Liver (tissue), 9 donors: ENCODE measurements around the gene BST1. TPM values are rescaled to one million over a fixed set of nuclear protein-coding genes. Genes with fewer than 3 reads are reported as not detected.

Experiments
- DNase-seq: peaks from one replicate; pipeline ENCODE4 v3.0.0-alpha.2; 2017; ENCODE audit warnings: low spot score
- H3K27ac ChIP-seq, 2 donors: one replicate each; pipeline ENCODE4 v1.7.0; 2013; ENCODE audit warnings: inconsistent platforms in 2 of 2, low read length in 2 of 2, control low read depth in 1 of 2, low read depth in 1 of 2, mild to moderate bottlenecking in 1 of 2
- H3K27me3 ChIP-seq, 4 donors: one replicate each; pipeline versions ENCODE4 v1.6.1 to v1.7.0; 2013; ENCODE audit warnings: low read length in 3 of 4, inconsistent platforms in 1 of 4, mild to moderate bottlenecking in 1 of 4, moderate library complexity in 1 of 4; ENCODE audit not compliant: control insufficient read depth in 4 of 4, insufficient read depth in 4 of 4
- H3K36me3 ChIP-seq, 4 donors: one replicate each; pipeline versions ENCODE4 v1.6.1 to v1.7.0; 2013; ENCODE audit warnings: low read length in 3 of 4, mild to moderate bottlenecking in 3 of 4, low read depth in 1 of 4, moderate library complexity in 1 of 4; ENCODE audit not compliant: control insufficient read depth in 4 of 4, insufficient read depth in 3 of 4
- H3K4me1 ChIP-seq, 4 donors: one replicate each; pipeline versions ENCODE4 v1.6.1 to v1.7.0; 2013; ENCODE audit warnings: low read length in 3 of 4, mild to moderate bottlenecking in 3 of 4, moderate library complexity in 1 of 4; ENCODE audit not compliant: control insufficient read depth in 4 of 4, insufficient read depth in 4 of 4
- H3K4me3 ChIP-seq, 3 donors: one replicate each; pipeline versions ENCODE4 v1.6.1 to v1.7.0; 2013; ENCODE audit warnings: low read length in 3 of 3, control low read depth in 1 of 3, low read depth in 1 of 3, mild to moderate bottlenecking in 1 of 3
- H3K9ac ChIP-seq, 2 donors: one replicate each; pipeline ENCODE4 v1.7.0; 2013; ENCODE audit warnings: low read length in 2 of 2, mild to moderate bottlenecking in 2 of 2, moderate library complexity in 2 of 2, control low read depth in 1 of 2, low read depth in 1 of 2
- H3K9me3 ChIP-seq, 4 donors: one replicate each; pipeline versions ENCODE4 v1.6.1 to v1.7.0; 2013; ENCODE audit warnings: low read length in 3 of 4; ENCODE audit not compliant: control insufficient read depth in 4 of 4
- FOXA1 ChIP-seq: IDR thresholded peaks from 2 replicates; pipeline ENCODE4 v1.6.1; 2016; ENCODE audit warnings: antibody characterized with exemption
- FOXA2 ChIP-seq: IDR thresholded peaks from 2 replicates; pipeline ENCODE4 v1.6.1; 2016; ENCODE audit warnings: antibody characterized with exemption
- GABPA ChIP-seq, 2 donors: IDR thresholded peaks in 1 of 2; conservative IDR thresholded peaks in 1 of 2; 2 replicates each; pipeline ENCODE4 v1.6.1; 2016; ENCODE audit warnings: antibody characterized with exemption in 2 of 2, mild to moderate bottlenecking in 1 of 2, moderate library complexity in 1 of 2
- HNF4A ChIP-seq, 2 donors: conservative IDR thresholded peaks; 2 replicates each; pipeline ENCODE4 v1.6.1; 2016; ENCODE audit warnings: antibody characterized with exemption in 2 of 2, mild to moderate bottlenecking in 2 of 2
- HNF4G ChIP-seq: IDR thresholded peaks from 2 replicates; pipeline ENCODE4 v1.6.1; 2016; ENCODE audit warnings: antibody characterized with exemption
- JUND ChIP-seq, 2 donors: IDR thresholded peaks; 2 replicates each; pipeline ENCODE4 v1.6.1; 2016; ENCODE audit warnings: antibody characterized with exemption in 2 of 2
- NR2F2 ChIP-seq: IDR thresholded peaks from 2 replicates; pipeline ENCODE4 v1.6.1; 2016; ENCODE audit warnings: antibody characterized with exemption
- RAD21 ChIP-seq, 2 donors: IDR thresholded peaks; 2 replicates each; pipeline ENCODE4 v1.6.1; 2016; ENCODE audit warnings: antibody characterized with exemption in 2 of 2, mild to moderate bottlenecking in 2 of 2
- RXRA ChIP-seq, 2 donors: IDR thresholded peaks; 2 replicates each; pipeline ENCODE4 v1.6.1; 2017 to 2018; ENCODE audit warnings: antibody characterized with exemption in 2 of 2, mild to moderate bottlenecking in 1 of 2
- SP1 ChIP-seq: IDR thresholded peaks from 2 replicates; pipeline ENCODE4 v1.6.1; 2018; ENCODE audit warnings: antibody characterized with exemption, mild to moderate bottlenecking
- TAF1 ChIP-seq: conservative IDR thresholded peaks from 2 replicates; pipeline ENCODE4 v1.6.1; 2016; ENCODE audit warnings: antibody characterized with exemption, mild to moderate bottlenecking
- YY1 ChIP-seq: IDR thresholded peaks from 2 replicates; pipeline ENCODE4 v1.6.1; 2016; ENCODE audit warnings: antibody characterized with exemption, mild to moderate bottlenecking
- WGBS: extraction: QIAGEN DNeasy Blood & Tissue Kit; methylation state at CpG from one replicate; pipeline ENCODE4 v1.1.7; 2013; 5-methylcytosine and 5-hydroxymethylcytosine counted together
- polyA plus RNA-seq, 2 donors: library from polyadenylated mRNA; stranded (reverse) in 1 of 2; unstranded in 1 of 2; fragments of 200-250 nt in 1 of 2; fragments of >200 nt in 1 of 2; fragmentation: Nextera tagmentation in 1 of 2; extraction: Ambion mirVana in 1 of 2; gene quantifications; one replicate each; pipeline versions ENCODE4 v1.2.1 to v1.2.3, GENCODE V29; 2013 to 2015
- total RNA-seq, 2 donors: library from RNA; depleted of rRNA; stranded (reverse); fragments of >200 nt; gene quantifications; one replicate each; pipeline ENCODE4 v1.2.3, GENCODE V29; 2014
- TF ChIP-seq, protein P1 (sequence below): IDR thresholded peaks from 2 replicates; pipeline ENCODE4 v1.6.1; 2016; ENCODE audit warnings: antibody characterized with exemption, mild to moderate bottlenecking
- TF ChIP-seq, protein P2 (sequence below): IDR thresholded peaks from 2 replicates; pipeline ENCODE4 v1.6.1; 2016; ENCODE audit warnings: antibody characterized with exemption
- TF ChIP-seq, protein P3 (sequence below): fragments of 150-350 bp; IDR thresholded peaks from 2 replicates; pipeline ENCODE4 v1.5.1; 2017; ENCODE audit warnings: improper control_type of control experiment, low read depth, low read length; ENCODE audit not compliant: missing input control
- TF ChIP-seq, protein P4 (sequence below): IDR thresholded peaks from 2 replicates; pipeline ENCODE4 v1.6.1; 2016; ENCODE audit warnings: antibody characterized with exemption
- TF ChIP-seq, protein P5 (sequence below): IDR thresholded peaks from 2 replicates; pipeline ENCODE4 v1.6.1; 2016; ENCODE audit warnings: antibody characterized with exemption
- donor health status: healthy.
- donor health status: healthy.
- donor health status: healthy.
- donor health status: healthy.
- donor health status: healthy.

BST1 gene
- total and polyA plus RNA-seq, 4 donors, result 3.7 to 13.2 (median 9.9) TPM

DNA sequence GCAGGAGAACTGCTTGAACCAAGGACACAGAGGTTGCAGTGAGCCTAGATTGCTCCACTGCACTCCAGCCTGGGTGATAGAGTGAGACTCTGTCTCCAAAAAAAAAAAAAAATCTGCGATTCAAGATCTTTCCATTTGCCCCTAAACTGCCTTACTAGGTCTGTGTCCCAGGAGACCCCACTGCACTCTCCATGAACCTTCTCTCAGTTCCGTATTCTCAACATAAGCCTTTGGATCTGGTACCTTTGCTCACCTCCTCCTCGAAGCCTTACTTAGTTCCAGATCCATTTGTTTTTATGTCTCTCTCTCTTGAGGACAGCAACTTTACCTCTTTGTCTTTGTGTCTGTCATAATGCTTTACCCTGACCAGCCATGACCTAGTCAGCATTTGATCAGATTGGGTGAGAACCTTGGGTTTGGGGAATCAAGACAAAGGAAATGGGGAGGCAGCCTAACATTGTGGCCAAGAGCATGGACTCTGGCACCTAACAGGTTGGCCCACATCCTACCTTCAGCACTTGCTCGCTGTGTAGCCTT, 33.7 kb downstream of the BST1 start:
- no peak for DNase-seq
- H3K36me3 ChIP-seq, result no peaks in the 10 kb centered on the region
- H3K27me3 ChIP-seq, result no peaks in the 10 kb centered on the region
- TF ChIP-seq, protein P1, sequence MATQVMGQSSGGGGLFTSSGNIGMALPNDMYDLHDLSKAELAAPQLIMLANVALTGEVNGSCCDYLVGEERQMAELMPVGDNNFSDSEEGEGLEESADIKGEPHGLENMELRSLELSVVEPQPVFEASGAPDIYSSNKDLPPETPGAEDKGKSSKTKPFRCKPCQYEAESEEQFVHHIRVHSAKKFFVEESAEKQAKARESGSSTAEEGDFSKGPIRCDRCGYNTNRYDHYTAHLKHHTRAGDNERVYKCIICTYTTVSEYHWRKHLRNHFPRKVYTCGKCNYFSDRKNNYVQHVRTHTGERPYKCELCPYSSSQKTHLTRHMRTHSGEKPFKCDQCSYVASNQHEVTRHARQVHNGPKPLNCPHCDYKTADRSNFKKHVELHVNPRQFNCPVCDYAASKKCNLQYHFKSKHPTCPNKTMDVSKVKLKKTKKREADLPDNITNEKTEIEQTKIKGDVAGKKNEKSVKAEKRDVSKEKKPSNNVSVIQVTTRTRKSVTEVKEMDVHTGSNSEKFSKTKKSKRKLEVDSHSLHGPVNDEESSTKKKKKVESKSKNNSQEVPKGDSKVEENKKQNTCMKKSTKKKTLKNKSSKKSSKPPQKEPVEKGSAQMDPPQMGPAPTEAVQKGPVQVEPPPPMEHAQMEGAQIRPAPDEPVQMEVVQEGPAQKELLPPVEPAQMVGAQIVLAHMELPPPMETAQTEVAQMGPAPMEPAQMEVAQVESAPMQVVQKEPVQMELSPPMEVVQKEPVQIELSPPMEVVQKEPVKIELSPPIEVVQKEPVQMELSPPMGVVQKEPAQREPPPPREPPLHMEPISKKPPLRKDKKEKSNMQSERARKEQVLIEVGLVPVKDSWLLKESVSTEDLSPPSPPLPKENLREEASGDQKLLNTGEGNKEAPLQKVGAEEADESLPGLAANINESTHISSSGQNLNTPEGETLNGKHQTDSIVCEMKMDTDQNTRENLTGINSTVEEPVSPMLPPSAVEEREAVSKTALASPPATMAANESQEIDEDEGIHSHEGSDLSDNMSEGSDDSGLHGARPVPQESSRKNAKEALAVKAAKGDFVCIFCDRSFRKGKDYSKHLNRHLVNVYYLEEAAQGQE, result no peak
- TF ChIP-seq, protein P2, sequence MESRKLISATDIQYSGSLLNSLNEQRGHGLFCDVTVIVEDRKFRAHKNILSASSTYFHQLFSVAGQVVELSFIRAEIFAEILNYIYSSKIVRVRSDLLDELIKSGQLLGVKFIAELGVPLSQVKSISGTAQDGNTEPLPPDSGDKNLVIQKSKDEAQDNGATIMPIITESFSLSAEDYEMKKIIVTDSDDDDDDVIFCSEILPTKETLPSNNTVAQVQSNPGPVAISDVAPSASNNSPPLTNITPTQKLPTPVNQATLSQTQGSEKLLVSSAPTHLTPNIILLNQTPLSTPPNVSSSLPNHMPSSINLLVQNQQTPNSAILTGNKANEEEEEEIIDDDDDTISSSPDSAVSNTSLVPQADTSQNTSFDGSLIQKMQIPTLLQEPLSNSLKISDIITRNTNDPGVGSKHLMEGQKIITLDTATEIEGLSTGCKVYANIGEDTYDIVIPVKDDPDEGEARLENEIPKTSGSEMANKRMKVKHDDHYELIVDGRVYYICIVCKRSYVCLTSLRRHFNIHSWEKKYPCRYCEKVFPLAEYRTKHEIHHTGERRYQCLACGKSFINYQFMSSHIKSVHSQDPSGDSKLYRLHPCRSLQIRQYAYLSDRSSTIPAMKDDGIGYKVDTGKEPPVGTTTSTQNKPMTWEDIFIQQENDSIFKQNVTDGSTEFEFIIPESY, result no peak
- TF ChIP-seq RAD21 (IDR thresholded peaks at IDR 0.05), result no peak
- TF ChIP-seq FOXA1, result no peak
- TF ChIP-seq NR2F2, result no peak
- no peak for TF ChIP-seq TAF1
- no peak for TF ChIP-seq GABPA (IDR thresholded peaks at IDR 0.05 in 1 of 2, conservative IDR thresholded peaks at IDR 0.05 in 1 of 2)
- no peak for TF ChIP-seq YY1
- no peak for TF ChIP-seq FOXA2
- TF ChIP-seq HNF4G, result no peak
- TF ChIP-seq RXRA (IDR thresholded peaks at IDR 0.05), result no peak
- WGBS, result 98% methylated on average over 4 of the region's 4 CpGs
- H3K27ac ChIP-seq, result no peak overlapping the region
- H3K9me3 ChIP-seq, result peaks cover 0 to 2% (median under 1%) of the 10 kb centered on the region in 4 donors
- no peak overlapping the region for H3K4me3 ChIP-seq
- no peak overlapping the region for H3K9ac ChIP-seq
- H3K4me1 ChIP-seq, result peaks cover 0 to 14% (median 9%) of the 10 kb centered on the region in 4 donors

DNA sequence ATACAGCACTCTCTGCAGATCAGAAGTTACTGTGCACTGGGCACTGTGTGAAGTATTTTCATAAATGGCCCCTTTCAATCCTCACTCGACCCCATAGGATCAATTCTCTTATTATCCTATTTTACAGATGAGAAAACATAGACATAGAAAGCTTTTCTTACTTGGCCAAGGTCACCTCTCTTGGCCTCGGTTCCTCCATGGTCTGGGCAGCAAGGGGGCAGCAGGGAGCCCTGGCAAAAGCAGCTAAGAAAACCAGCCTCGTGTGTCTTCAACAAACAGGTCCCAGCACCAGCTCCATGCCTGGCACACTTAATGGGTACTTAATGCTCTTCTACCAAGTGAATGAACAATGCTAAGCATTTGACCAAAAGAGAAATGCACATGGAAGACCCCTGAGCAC, 34.4 kb downstream of the BST1 start:
- no peak overlapping the region for H3K4me3 ChIP-seq
- WGBS, result 70% methylated on average over 3 of the region's 3 CpGs
- no peak for TF ChIP-seq TAF1
- TF ChIP-seq, protein P3, sequence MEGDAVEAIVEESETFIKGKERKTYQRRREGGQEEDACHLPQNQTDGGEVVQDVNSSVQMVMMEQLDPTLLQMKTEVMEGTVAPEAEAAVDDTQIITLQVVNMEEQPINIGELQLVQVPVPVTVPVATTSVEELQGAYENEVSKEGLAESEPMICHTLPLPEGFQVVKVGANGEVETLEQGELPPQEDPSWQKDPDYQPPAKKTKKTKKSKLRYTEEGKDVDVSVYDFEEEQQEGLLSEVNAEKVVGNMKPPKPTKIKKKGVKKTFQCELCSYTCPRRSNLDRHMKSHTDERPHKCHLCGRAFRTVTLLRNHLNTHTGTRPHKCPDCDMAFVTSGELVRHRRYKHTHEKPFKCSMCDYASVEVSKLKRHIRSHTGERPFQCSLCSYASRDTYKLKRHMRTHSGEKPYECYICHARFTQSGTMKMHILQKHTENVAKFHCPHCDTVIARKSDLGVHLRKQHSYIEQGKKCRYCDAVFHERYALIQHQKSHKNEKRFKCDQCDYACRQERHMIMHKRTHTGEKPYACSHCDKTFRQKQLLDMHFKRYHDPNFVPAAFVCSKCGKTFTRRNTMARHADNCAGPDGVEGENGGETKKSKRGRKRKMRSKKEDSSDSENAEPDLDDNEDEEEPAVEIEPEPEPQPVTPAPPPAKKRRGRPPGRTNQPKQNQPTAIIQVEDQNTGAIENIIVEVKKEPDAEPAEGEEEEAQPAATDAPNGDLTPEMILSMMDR, result no peak
- TF ChIP-seq SP1, result no peak
- TF ChIP-seq HNF4A (conservative IDR thresholded peaks at IDR 0.05), result no peak
- TF ChIP-seq HNF4G, result no peak
- TF ChIP-seq JUND (IDR thresholded peaks at IDR 0.05), result no peak
- TF ChIP-seq, protein P4, sequence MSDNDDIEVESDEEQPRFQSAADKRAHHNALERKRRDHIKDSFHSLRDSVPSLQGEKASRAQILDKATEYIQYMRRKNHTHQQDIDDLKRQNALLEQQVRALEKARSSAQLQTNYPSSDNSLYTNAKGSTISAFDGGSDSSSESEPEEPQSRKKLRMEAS, result no peak
- no peak for TF ChIP-seq YY1
- no peak for TF ChIP-seq NR2F2
- TF ChIP-seq, protein P2, result no peak
- TF ChIP-seq RAD21 (IDR thresholded peaks at IDR 0.05), result no peak
- TF ChIP-seq, protein P5, sequence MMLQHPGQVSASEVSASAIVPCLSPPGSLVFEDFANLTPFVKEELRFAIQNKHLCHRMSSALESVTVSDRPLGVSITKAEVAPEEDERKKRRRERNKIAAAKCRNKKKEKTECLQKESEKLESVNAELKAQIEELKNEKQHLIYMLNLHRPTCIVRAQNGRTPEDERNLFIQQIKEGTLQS, result no peak
- TF ChIP-seq FOXA1, result no peak
- TF ChIP-seq GABPA (IDR thresholded peaks at IDR 0.05 in 1 of 2, conservative IDR thresholded peaks at IDR 0.05 in 1 of 2), result no peak
- TF ChIP-seq RXRA (IDR thresholded peaks at IDR 0.05), result no peak
- TF ChIP-seq FOXA2, result no peak
- H3K9ac ChIP-seq, result no peak overlapping the region
- peaks cover 0 to 14% (median 9%) of the 10 kb centered on the region in 4 donors for H3K4me1 ChIP-seq
- no peaks in the 10 kb centered on the region for H3K36me3 ChIP-seq
- no peak overlapping the region for H3K27ac ChIP-seq
- DNase-seq, result no peak
- peaks cover 0 to 6% (median 3%) of the 10 kb centered on the region in 4 donors for H3K9me3 ChIP-seq
- H3K27me3 ChIP-seq, result no peaks in the 10 kb centered on the region
